NT2/D1 (cell line): ENCODE measurements around the gene MRPL38.

Experiments
- DNase-seq: peaks from one replicate; pipeline ENCODE4 v3.0.0-alpha.2; 2011; ENCODE audit warnings: low read depth, low spot score
- H3K27me3 ChIP-seq: 2 replicates; pipeline ENCODE4 v1.6.0; 2011; ENCODE audit warnings: mild to moderate bottlenecking; ENCODE audit not compliant: insufficient read length, insufficient read depth
- H3K36me3 ChIP-seq: 2 replicates; pipeline ENCODE4 v1.6.1; 2011; ENCODE audit warnings: mild to moderate bottlenecking, low read length, mixed read lengths; ENCODE audit not compliant: insufficient read depth, insufficient read length
- H3K4me1 ChIP-seq: 2 replicates; pipeline ENCODE4 v1.5.1; 2011; ENCODE audit not compliant: insufficient read depth, insufficient read length
- H3K4me3 ChIP-seq: 2 replicates; pipeline ENCODE4 v1.5.1; 2011; ENCODE audit warnings: low read depth; ENCODE audit not compliant: insufficient read length
- H3K9ac ChIP-seq: 2 replicates; pipeline ENCODE4 v1.6.0; 2011; ENCODE audit warnings: low read depth; ENCODE audit not compliant: insufficient read length
- H3K9me3 ChIP-seq: 2 replicates; pipeline ENCODE4 v1.5.1; 2011; ENCODE audit warnings: mild to moderate bottlenecking, low read length; ENCODE audit not compliant: insufficient read depth
- SUZ12 ChIP-seq: IDR thresholded peaks from 2 replicates; pipeline ENCODE4 v1.6.1; 2011; ENCODE audit not compliant: insufficient read length, insufficient read depth; ENCODE audit errors: extremely low read depth
- YY1 ChIP-seq: IDR thresholded peaks from 2 replicates; pipeline ENCODE4 v1.6.1; 2011; ENCODE audit not compliant: insufficient read length, insufficient read depth
- ZNF274 ChIP-seq: IDR thresholded peaks from 2 replicates; pipeline ENCODE4 v1.6.1; 2011; ENCODE audit warnings: mild to moderate bottlenecking, low read depth, low read length

MRPL38 gene

GRCh38 chr17:75850928-75851692 lies 53.6 kb downstream of the MRPL38 start:
- Histone ChIP-seq H3K27me3 (no peaks in the 10 kb centered on the region), H3K36me3 (peaks cover 57% of the 10 kb centered on the region), H3K9ac (no peak overlapping the region), H3K4me3 (no peak overlapping the region), H3K9me3 (no peaks in the 10 kb centered on the region), H3K4me1 (peaks cover 8% of the 10 kb centered on the region)
- DNase-seq, result no peak
- TF ChIP-seq YY1 (no peak), ZNF274 (no peak), SUZ12 (no peak)

GRCh38 chr17:75849724-75850123 lies 55.0 kb downstream of the MRPL38 start:
- Histone ChIP-seq H3K4me1 (peaks cover 19% of the 10 kb centered on the region), H3K9ac (no peak overlapping the region), H3K4me3 (no peak overlapping the region), H3K9me3 (no peaks in the 10 kb centered on the region), H3K27me3 (no peaks in the 10 kb centered on the region), H3K36me3 (peaks cover 66% of the 10 kb centered on the region)
- TF ChIP-seq SUZ12, result no peak
- TF ChIP-seq ZNF274, result no peak
- no peak for TF ChIP-seq YY1
- no peak for DNase-seq

DNA sequence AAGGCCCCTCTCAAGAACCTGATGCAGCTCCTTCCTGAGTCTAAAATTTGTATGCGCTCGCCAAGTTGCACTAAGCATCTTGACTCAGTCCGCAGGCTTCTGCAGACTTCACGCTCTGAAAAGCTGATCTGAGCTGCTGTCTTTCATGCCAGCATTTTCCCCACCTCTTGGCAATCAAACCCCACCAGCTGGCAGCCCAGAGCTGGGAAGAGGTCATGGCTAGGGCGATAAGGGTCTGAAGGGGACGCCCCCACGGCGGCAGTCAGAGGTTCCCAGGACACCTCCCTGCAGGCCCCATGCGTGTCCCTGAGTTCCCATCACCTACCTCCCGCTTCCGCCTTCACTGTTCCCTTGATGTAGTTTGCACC lies 55.4 kb downstream of the MRPL38 start:
- no peaks in the 10 kb centered on the region for H3K9me3 ChIP-seq
- H3K27me3 ChIP-seq, result no peaks in the 10 kb centered on the region
- no peak overlapping the region for H3K9ac ChIP-seq
- no peak for TF ChIP-seq SUZ12
- no peak for TF ChIP-seq YY1
- TF ChIP-seq ZNF274, result no peak
- H3K4me3 ChIP-seq, result no peak overlapping the region
- peaks cover 22% of the 10 kb centered on the region for H3K4me1 ChIP-seq
- no peak for DNase-seq
- H3K36me3 ChIP-seq, result peaks cover 66% of the 10 kb centered on the region
